NCI-H1417 treated with DMSO at 0.1 percent for 48 hours (cell line): ENCODE results near the gene CLEC11A.

Experiments used
- DNase-seq: peaks from one replicate; lab custom pipeline; 2025; lab: John Stamatoyannopoulos, UW

CLEC11A gene

GRCh38 chr19:50705422-50706019, 17.6 kb upstream of the CLEC11A start:
- DNase-seq, result no peak

GRCh38 chr19:50706387-50706786, 16.8 kb upstream of the CLEC11A start:
- DNase-seq, result no peak

DNA sequence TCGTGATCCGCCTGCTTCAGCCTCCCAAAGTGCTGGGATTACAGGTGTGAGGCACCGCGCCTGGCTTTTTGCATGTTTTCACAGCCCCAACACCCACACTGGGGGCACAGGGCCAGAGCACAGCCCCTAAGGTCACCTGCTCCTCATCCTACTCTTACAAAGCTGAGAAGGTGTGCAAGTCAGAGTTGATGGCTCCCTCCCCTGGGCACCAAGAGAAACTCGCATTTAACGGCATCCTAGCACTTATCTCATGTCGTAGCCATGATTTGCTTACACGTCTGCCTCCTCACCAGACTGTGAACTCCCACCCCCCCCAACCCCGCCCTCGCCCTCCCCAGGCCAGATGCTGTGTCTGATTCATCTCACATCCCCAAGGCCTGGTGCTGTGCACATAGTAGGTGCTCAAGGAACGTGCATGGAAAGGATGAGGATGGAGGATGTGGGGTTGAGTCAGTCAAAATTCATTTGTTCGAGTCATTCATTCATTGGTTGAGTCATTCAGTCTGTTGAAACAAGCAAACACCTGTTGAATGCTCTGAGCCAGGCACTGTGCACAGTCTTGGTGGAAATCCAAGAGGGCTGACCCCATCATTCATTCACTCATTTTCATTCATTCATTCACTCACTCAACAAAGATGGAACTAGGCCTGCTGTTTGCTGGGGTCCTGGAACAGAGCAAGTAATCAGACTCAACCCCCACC, 14.8 kb upstream of the CLEC11A start:
- no peak for DNase-seq

DNA sequence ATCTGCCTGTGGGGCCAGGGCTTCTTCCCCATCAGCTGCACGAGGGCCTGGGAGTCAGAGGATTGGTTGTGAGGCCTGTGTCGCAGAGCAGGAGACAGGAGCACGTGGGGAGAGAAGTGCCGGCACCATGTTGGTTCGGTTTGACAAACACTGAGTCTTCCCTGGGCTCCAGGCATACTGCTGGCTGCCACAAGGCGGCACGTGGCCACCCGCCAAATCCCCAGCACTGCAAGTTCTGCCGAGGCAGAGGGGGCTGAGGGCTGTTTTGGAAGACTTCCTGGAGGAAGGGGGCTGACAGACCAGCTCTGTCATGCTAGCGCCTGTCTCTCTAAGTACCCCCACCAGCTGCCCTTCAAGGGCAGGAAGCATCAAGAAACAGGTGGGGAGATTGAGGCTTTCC, 13.1 kb upstream of the CLEC11A start:
- DNase-seq, result no peak

GRCh38 chr19:50710612-50711011, 12.6 kb upstream of the CLEC11A start:
- DNase-seq, result no peak

GRCh38 chr19:50711196-50711595, 12.0 kb upstream of the CLEC11A start:
- DNase-seq, result no peak

GRCh38 chr19:50711805-50712204, 11.4 kb upstream of the CLEC11A start:
- no peak for DNase-seq

GRCh38 chr19:50712833-50713232, 10.3 kb upstream of the CLEC11A start:
- DNase-seq, result no peak

DNA sequence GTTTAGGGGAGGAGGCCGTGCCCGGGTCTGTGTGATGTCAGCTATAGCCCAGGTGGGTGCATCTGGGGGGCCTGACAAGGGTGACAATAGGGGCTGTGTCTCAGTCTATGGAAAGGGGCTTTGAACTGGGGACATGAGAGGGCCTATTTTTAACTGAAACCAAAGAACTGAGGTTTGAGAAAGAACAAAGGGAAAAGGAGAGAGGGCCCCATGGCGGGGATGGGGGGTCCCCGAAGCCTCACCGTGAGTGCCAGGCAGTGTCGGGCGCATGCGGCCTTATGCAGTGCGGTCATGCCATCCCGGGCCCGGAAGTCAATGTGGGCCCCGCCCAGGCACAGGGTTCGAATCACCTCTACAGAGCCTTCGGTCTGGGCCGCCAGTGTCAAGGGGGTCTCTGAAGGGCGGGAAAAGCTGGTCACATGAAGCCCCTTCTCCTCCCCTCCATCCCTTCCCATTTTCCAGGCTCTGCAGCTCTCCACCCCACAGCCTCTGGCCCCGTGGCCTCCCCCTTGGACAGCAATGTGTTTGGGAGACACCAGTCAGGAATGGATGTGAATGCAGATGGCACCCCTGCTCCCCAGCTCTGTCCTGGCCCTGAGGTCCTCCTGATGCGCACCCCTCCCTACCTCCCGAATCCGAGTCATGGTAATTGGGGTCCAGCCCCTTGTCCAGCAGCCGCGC, 9.5 kb upstream of the CLEC11A start:
- DNase-seq, result no peak

DNA sequence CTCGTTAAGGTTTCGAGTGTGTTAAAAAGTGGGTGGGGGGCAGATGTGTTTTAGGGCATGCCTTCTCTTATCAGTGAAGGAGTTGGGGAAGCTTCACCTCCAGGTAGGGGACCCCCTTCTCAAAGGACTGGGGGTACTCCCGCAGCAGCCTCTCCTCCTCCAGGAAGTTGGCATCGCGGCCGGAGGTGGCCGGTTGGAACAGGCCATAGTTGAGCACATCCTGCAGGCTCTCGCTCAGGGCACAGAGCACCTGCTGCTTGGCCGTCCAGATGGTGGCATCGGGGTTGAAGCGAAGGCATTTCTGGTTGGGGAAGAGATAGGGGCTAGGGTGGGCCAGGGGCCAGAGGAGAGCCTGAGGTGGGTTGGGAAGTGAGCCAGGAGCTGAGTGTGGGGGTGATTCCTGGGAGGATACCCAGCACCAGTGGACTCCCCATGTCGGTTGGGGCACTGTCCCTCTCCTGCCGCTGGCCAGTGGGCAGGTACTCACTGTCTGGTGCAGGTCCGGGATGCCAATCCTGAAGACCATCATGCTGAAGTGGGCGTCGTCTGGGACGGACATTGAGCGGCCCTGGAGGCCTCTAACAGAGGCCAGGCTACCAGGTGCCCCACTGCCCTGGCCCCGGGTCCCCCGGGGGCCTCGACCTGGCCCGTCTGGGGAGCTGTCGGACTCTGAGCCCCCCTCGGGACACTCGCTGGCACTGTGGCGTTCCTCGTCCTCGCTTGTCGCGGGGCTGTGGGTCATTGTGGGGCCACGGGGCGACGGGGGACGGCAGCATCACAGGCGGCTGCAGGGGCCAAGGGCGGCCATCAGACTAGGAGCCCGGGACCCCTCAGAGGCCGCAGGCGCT, 6.8 kb upstream of the CLEC11A start:
- DNase-seq, result no peak

DNA sequence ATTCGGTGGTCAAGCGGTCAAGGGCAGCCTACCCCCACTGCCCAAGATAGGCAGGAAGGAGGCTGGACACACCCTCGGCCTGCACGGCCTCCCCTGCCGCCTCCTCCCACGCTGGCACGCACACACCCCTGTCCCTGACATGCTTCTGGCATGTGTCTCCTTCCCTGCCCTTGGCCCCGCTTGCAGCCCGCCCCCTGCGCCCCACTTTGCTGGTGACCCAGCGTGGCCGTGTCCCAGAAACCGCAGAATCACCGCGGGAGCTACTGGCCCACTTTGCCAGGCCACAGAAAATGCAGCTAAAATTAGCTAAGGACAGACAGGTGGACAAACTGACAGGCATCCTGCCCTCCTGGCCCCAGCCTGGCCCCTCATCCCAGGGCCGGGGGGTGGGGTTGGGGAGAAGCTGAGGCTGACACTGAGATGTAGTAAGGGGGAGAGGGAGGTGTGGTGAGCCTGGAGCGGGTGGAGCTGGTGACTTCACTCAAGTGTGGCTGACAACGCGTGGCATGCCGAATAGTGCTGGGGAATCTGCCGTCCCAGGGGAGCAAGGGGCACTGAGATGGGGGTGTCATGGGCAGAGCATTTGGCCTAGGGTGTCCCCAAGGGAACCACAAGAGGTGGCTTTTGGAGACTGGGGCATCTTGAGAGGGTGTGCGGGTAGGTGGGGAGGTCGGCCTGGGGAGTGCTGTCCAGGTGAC, 6.0 kb upstream of the CLEC11A start:
- no peak for DNase-seq

GRCh38 chr19:50717891-50718254, 5.3 kb upstream of the CLEC11A start:
- no peak for DNase-seq

DNA sequence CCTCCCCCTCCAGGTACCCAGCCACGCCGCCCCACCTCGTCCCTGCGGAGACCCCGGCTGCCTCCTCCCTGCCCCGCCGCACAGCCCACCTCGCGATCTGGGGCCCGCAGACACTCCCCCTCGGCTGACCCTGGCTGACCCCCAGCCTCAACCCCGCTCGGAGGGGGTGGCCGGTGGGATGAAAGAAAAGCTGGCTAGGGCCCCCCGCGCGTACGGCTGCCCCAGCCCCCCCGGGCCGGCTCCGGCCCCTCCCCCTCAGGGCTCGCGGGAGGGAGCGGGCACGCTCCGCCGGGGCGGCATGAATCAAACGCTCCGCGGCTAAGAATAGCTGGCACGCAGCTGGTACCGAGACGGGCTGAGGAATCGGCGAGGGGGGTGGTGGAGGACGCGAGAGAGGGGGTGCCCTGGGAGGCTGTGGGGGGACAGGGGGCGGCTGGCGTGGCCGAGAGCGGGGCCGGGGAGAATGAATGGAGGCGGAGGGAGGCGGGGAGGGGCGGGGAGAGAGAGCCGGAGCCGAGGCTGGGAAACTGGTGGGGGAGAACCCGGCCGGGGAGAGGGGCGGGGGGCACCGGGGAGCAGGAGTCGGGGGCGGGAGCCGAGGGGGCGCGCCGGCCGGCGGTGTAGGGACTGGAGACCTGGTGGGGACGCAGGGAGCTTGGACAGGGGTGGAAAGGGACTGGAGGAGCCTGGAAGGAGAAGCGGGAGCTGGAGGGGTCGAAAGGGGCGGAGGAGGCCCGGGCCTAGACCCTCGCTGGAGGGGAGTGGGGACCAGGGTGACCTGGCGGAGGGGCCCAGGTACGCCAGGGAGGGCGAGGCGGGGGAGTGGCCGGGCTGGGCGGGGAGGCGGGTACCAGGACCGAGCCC, 4.7 kb upstream of the CLEC11A start:
- no peak for DNase-seq

- no peak for DNase-seq
Measured at GRCh38 chr19:50719119-50719435, 4.1 kb upstream of the CLEC11A start.

GRCh38 chr19:50719566-50719965, 3.6 kb upstream of the CLEC11A start, which contains the start of gene SHANK1:
Gene SHANK1 (minus strand): TSS chr19:50719802. CDS start chr19:50716919, 2,883 bp downstream.
- no peak for DNase-seq

DNA sequence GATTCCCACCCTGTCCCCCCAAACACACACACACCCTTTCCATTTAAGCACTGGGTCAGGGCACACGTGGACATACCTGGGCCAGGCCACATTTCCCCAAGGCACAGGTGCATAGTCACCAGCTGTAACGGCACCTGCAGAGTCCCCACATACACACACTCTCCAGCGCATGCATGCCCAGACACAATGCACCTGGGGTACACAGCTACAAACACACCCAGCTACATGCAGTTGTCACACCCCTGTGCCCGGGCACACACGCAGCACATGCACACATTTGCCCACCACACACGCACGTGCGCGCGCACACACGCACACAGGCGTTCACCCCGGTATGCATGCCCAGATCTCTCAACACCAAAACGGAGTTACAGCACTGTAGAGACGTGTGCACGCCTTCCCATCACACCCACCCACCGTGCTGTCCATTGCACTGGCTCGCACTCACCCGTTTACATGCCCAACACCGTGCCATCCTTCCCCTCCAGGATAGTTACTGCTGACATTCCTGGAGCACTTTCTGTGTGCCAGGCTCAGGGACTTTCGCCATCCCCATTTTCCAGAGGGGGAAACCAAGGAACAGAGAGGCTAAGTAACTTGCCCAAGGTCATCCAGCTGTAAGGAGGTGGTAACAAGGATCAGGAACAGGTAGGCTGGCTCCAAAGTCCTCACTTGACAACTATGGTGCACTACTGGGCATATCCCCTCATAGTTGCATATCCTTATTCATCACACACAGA, 2.8 kb upstream of the CLEC11A start:
- DNase-seq, result no peak

GRCh38 chr19:50720921-50721381, 2.2 kb upstream of the CLEC11A start:
- no peak for DNase-seq

- DNase-seq, result no peak
Measured at GRCh38 chr19:50721441-50722137, 1.6 kb upstream of the CLEC11A start.

- DNase-seq, result no peak
Measured at GRCh38 chr19:50722201-50723013, 757 bp upstream of the CLEC11A start.
